T-helper 9 cell (primary cell): ENCODE measurements around the gene FAM168A.

ENCODE experiments used
- DNase-seq: peaks from one replicate; pipeline ENCODE4 v3.0.0-alpha.2; 2020

The FAM168A gene

DNA sequence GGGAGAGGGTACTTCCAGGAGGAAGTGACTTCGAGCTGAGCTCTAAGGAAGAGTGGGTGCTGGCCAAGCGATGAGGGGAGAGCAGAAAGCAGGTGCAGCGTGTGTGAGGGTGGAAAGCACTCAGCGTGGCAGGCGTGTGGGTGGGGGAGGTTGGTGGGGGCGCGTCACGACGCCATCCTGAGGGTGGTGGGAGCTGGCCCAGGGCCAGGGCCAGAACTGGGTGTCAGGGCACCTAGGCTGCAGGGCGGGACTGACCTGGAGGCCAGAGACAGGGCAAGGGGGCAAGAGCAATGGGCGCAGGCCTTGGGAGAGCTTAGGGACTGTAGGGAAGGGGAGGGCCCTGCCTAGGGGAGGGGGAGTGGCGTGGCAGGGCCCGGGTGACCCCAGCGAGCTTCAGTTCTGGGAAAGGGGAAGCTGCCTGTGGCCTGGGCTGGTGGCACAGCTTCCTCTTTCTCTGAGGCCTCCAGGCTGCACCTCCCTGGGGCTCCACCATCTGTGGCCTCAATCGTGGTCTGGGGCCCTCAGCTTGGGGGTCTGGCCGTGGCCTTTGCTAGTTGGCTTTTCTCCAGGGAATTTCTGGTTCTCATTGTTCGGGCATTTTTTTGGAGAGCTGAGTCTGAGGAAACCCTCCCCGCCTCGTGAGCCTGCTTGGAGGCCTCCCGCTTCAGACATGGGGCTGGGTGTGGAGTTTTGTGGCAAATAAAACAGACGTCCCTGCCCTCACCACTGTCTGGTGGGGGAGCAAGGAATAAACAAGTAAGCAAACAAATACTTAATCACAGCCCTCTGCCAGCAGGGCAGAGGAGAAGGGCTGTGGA is 212.8 kb downstream of the FAM168A start:
- DNase-seq: no peak

DNA sequence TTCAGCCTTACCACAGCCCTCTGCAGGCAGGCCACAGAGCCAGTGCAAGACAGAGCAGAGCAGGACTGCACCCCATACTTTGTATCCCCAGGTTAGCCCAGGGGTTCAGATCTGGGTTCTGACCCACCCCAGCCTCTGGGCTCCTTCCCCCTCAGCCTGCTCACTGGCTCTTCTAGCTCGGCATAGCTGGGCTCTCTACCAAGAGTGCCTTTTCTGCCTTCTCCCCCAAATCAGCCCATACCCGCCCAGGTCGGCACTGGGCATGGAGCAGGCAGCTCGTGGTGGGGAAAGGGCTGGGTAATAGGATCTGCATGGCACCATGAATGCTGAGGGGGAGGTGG is 213.4 kb downstream of the FAM168A start:
- no peak for DNase-seq

DNA sequence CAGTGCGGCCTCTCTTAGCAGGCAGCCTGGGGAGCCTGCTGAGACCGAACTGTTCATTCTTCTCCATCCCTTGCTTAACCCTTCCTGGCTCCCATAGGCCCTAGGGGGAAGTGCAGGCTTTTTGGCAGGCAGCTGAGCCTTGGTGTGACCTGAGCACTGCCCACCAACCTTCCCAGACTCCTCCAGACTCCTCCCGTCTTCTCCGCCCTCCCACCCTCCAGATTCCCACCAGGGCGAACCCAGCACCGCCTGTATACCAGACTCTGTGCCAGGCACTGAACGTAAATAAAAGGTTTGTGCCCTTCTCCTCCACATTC is 213.8 kb downstream of the FAM168A start:
- no peak for DNase-seq

DNA sequence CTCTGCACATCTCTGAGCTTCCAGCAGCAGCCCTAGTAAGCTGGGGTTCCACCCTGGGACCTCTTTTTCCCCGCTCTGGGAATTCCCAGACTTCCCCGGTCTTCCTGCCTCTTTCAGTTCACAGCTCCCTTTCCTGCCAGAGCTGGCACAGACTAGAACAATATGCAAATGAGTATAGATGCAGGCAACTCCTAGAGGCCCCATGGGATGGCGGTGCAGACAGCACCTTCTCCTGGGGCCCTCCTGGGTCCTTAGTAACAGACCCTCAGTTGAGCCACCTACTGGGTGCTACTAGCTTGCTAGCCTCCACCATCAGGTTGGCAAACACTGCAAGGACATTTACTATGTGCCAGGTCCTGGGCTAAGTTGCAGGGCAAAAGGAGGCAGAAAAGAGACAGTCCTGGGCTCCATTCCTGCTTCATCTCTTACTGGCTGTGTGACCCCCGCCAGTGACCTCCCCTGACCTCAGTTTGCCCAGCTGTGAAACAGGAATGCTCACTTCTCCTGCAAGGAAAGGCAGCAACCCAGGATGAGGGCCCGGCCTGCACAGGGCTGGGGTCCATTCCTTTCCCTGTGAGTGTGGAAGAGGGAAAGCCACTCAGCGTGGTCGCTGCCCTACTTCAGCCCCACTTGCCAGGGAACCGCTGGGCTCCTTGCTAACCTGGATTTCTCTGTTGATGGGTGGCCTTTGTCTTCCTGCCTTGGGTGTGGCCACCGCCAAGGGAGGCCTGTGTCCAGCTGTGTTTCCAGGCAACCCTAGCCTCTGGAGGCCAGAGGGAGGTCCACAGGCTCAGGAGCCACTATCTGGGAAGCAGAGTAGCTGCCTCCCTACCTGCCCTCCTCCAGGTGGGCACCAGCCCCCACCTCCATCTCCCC is 214.4 kb downstream of the FAM168A start:
- DNase-seq: no peak

DNA sequence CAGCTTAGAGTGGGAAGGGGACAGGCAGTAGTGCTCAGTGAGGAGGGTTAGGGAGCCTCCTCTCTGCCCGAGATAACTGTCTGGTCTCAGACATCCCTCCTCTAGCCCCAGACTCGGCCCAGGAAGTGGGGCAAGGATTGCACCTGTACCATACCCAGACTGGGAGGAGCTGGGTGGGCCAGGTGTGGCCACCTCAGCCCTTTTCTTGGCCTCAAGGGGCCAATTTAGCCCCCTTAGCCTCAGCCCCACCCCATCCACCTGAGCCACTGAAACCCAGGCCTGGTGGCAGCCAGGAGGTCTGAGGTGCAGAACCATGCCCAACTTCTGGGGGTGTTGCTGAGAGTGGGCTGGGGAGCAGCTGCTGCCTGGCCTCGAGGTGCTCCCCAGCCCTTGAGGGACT is 215.2 kb downstream of the FAM168A start:
- no peak for DNase-seq

DNA sequence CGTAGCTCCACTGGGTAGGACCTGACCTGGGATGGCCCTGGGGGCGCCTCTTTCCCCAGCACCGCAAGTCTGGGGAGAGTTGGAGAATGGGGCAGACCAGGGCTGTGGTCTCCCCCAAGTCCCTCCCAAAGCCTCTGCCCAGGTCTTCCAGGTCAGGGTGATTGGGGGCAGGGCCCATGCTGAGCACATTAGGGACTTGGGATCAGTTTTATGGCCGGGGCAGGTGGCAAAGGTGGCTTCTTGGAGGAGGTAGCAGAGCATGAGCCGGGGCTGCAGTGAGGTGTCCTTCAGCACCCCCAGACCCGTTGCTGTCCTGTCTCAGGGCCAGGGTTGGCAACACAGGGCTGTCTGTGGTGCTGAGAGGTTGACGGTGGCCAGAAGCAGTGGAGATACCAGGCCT is 215.7 kb downstream of the FAM168A start:
- no peak for DNase-seq

DNA sequence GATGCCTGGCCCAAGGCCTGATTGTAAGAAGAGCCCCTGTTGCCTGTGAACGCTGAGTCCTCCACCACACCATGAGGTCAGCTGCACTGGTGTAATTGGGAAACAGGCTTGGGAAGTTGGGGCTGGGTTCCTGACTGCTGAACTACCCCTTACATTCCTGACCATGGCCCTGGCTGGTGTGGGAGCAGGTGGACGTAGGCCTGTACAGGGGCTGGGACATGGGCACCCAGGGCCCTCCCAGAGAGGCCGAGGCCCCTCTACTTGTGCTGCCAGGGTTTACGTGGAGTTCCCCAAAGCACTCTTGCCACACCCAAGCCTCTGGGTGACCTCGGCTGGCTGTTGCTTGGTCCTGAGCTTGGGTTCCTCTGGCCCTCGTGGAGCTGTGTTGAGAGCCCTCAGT is 216.3 kb downstream of the FAM168A start:
- no peak for DNase-seq

DNA sequence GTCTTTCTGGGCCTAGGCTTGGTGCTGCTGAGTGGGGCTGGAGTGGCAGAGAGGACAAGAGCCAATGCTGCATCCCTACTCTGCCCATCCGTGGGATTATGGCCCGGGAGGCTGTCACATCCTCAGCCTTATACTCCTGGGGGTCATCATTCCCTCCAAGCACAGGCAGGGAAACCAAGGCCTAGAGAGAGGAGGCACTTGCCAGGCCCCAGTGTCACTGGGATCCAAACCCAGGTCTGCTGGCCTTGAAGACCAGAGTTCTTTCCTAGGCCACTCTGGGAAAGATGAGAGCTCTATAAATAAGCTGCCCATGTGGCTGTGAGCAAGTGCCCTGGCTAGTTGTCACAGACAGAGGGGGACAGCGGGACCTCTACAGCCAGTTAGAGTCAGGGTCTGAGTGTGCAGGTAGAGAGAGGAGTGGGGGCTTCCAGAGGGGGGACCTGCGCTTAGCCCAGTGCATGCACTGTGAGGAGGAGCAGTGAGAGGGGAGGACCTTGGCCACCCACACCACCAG is 217.0 kb downstream of the FAM168A start:
- no peak for DNase-seq

DNA sequence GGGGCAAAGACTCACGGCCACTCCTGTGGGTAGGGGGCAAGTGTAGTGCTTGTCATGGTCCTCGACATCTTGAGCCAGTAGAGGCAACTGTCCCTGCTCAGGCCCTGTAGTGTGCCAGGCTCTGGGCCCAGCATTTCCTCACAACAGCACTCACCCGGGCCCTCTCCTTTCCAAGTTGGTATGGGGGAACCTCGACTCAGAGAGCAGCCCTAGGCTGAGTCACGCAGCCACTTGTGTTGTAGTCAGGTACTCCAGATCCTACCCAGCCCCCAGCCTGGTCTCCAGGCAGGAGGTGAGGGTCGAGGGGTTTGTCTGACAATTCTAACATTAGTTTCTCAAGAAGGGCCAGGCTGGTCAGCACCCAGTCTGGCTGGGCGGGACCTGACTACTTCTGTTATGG is 217.6 kb downstream of the FAM168A start:
- DNase-seq: no peak

DNA sequence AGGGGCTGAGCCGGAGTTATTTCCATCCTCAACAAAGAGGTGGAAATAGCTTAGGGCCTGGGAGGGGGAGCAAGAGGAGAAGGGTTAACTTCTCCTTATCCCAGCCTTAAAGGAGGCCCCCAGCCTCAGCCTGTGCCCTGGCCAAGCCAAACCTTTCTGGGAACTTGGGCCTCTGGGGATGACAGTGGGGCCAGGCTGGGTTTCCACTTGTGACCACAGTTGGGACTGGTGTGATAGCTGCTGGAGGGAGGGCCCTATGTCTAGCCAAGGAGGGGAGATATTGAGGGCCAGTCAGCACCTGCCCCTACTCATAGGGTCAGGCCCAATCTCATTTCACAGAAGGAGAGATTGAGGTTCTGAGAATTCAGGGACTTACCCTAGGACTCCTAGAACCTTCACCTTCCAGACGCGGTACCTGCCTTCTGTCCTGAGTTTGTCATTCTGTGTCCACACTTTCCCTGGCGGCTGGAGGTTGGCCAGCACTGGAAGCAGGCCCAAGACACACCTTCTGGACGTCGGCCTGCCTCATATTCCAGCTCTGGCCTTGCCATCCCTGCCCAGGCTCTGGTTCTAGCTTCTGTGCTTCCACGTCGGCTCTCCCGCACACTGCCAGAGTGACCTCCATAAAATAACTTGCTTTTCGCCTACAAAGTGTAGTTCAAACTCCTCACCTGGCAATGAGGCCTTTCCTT is 218.6 kb downstream of the FAM168A start:
- DNase-seq: no peak

DNA sequence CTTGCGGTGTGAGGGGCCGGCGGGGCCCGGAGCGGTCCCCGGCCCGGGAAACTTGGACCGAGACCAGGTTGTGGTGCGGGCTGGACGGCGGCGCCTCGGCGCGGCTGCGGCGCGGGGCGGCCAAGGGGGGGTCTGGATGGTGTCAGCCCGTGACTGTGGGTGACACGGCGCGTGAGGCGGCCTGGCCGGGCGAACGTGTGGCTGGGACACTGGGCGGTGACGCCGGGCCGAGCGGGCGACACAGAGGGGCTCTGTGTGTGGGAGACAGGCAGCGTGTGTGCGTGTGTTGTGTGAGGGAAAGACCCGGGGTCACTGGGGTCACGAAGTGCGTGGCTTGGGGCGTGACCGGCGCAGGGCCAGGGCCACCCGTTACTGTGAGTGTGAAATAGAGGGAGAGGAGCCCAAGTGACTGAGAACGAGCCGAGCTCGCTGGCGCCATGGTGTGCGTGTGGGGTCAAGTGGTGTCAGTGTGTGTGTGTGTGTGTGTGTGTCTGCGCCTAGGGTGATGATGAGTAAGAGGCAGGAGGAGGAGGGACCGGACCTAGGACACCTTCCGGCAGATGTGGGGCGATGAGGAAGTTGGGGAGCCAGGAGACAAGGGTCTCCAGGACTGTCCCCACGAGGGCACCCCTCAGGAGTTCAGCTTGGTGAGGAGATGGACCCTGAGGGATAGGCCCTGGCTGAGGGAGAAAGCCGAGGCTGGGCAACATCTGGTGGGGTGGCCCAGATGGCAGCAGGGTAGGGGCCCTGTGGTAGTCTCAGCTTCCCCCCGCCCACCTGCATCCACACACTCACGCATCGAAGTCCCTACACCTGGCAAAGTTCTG is 220.9 kb downstream of the FAM168A start:
- peak; percentile 53 for DNase-seq

DNA sequence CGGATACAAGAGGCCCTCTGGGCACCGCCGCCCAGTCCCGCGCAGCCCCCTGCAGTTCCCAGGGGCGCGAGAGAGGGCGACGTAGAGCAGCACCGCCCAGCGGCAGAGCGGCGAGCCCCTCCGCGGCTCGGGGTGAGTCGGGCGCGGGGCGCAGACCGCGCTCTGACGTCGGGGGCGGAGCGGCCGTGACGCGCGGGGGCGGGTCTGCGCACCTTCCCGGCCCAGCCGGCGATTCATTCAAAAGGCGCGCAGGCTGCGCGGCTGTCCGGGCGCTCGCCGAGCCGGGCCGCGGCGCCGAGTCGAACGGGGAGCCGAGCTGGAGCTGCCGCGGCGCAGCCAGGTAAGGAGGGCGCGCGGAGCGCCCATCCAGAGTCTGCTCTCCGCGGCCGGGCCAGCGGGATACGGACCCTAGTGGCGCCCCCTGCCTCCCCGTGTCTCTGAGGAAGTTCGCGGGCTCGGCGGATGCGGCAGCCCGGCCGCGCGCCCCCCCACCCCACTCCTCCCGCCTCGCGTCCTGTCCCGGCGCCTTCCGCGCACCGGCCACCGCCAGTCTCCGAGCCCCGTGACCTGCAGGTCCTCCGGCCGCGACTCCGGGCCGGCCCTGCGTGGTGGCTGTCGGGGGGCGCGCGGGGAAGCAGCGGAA is 221.6 kb downstream of the FAM168A start, which contains the start of gene RELT:
Gene RELT (plus strand): TSS at position 240 of the 643 bp plus-strand sequence. CDS start 12,738 bp downstream, outside the sequence.
- DNase-seq: peak; percentile 94

DNA sequence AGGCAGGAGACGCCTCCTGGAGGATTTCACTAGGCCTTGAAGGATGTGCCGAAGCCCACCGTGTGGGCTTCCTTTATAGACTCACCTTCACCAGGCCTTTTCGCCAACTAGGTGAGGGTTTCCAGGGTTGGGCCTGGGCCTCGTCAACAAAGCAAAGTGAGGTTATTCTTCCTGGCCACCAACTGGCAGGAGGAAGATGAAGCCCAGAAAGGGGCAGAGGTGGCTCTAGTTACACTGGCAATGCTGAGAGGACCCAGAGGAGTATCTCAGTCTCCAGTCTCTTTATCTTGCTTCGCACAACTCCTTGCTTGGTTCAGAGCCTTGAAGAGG is 222.1 kb downstream of the FAM168A start:
- DNase-seq: no peak

DNA sequence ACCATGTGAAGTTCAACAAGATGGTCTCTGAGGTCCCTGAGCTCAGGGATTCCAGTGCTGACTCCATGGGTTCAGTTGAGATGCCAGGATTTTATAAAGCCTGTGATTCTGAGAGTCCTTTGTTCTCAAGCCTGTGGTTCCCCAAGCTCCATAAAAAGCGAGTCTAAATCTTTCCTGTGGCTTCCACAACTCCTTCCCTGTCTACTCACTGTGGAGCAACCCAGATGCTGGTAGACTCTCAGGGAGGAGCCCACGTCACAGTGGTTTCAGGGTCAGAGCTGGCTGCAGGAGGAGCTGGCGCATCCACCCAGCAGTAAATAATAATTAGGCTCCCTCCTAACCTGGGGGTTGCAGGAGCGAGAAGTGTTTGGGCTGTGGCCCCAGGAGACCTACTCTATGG is 223.8 kb downstream of the FAM168A start:
- DNase-seq: no peak

DNA sequence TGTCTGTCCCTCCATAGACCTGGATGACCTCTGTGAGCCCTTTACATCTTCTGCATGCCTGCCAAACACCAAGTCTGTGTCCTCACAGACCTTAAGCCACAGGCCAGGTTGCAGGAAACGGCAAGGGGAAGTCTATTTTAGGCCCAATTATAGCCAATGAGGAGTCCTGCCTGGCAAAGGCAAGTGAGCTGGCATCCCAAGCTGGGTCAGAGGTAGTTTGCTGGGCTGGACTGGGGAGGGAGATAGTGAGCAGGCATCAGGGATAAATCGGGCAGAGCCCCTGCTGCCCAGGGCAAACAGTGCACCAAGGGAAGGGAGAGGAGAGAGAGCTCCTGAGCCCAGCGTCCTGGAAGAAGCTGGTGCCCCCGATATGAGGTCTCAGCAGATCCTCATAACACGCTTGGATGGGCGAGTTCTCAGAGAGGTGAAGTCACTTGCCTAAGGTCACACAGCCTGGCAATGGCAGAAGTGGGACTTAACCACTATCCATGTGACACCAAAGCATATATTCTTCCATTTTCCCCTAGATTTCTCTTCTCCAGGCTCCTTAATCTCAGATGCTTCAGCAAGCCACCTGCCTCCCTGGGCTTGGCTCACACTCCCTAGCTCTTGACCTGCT is 225.4 kb downstream of the FAM168A start:
- DNase-seq: no peak

DNA sequence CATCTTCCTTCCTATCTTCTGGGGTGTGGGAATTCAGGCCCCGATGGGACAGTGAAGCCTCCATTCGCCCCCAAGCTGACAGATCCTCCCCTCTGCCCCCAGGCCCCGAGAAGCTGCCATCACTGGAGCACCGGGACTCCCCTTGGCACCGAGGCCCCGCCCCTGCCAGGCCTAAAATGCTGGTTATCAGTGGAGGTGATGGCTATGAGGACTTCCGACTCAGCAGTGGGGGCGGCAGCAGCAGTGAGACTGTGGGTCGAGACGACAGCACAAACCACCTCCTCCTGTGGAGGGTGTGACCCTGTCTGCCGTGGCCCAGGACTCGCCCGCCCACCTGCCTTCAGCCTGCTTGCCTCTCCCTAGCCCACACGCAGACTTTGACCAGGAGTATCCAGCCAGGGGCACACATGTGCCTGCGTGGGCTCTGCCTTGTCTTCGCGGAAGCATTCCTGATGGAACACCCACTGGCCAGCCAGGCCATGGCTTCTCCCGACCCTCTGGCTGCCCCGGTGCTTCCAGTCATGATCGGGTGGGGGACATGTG is 230.4 kb downstream of the FAM168A start:
- DNase-seq: no peak

DNA sequence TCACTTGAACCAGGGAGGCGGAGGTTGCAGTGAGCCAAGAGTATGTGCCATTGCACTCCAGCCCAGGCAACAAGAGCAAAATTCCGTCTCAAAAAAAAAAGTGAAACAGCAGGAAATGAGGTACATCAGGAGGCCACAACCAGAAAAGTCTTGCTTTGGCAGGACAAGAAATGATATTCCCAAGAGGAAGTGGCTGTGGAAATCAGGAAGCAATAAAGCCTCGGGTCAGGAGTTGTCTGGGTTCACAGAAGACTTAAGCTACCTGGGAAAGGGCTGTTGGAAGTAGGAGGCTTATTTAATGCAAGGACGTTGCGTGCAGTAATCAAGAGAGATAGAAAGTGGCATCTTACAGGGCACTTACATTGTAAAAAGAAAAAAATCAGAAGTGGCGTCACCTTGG is 231.0 kb downstream of the FAM168A start:
- no peak for DNase-seq

DNA sequence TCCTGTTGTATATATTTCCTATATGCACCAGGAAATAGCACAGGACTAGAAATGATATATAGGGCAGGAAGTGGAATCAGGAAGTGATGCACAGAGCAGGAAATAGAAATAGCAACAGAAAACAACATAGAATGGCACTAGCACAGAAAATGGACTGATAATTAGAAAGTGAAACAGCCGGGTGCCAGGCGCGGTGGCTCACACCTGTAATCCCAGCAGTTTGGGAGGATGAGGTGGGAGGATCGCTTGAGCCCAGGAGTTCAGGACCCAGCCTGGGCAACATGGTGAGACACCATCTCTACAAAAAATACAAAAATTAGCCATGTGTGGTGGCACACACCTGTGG is 231.7 kb downstream of the FAM168A start:
- DNase-seq: no peak

DNA sequence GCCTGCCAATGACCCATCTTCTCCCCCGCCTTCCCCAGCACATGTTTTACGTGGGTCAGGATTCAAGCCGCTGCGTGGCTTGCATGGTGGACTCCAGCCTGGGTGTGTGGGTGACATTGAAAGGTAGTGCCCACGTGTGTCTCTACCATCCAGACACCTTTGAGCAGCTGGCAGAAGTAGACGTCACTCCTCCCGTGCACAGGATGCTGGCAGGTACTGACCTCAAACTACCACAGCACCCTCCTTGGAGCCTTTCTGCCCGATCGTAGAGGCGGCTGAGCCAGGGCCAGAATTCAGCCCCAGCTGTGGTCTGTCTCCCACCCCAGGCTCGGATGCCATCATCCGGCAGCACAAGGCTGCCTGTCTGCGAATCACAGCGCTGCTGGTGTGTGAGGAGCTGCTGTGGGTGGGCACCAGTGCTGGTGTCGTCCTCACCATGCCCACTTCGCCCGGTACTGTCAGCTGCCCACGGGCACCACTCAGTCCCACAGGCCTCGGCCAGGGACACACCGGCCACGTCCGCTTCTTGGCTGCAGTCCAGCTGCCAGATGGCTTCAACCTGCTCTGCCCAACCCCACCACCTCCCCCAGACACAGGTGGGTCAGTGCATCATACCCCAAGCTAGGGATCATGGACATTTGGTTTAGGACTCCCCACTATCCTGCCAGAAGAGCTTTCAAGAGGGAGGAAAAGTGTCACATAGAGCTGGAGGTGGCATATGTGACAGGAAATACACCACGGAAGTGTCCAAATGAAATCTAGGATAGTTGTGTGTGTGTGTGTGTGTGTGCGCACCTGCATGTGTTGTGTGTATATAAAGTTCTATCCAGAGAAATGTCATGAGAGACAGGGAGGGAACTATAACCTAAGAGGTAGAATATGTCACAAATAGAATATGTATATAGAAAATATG is 232.3 kb downstream of the FAM168A start:
- no peak for DNase-seq

DNA sequence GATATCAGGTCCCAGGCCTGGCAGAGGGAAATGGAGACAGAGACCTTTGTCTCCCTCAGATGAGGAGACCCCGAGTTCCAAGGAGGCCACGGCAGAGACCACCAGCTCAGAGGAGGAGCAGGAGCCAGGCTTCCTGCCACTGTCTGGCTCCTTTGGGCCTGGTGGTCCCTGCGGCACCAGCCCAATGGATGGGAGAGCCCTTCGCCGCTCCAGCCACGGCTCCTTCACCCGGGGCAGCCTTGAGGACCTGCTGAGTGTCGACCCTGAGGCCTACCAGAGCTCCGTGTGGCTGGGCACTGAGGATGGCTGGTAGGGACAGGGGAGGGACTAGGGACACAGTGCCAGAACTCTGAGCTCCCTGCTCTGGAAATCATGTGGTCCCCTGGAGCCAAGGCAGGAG is 234.8 kb downstream of the FAM168A start:
- DNase-seq: no peak
